Small intestine (tissue), 16 donors: Measurements from ENCODE around the gene SLC35F6. TPM values are rescaled to one million over a fixed set of nuclear protein-coding genes. Genes with fewer than 3 reads are reported as not detected.

Source experiments
- DNase-seq, 2 donors: peaks; one replicate each; pipeline versions ENCODE4 v3.0.0 to v3.0.0-alpha.2; 2013
- FAIRE-seq: peaks from 2 replicates; lab custom pipeline; 2012; peaks lifted over from hg19 to GRCh38; lab: Jason Lieb, UNC
- H3K27ac ChIP-seq, 3 donors: one replicate each; pipeline ENCODE4 v1.5.1; 2013; ENCODE audit warnings: low read length in 2 of 3, mild to moderate bottlenecking in 2 of 3, control low read depth in 1 of 3, inconsistent platforms in 1 of 3, low read depth in 1 of 3, moderate library complexity in 1 of 3
- H3K27me3 ChIP-seq, 3 donors: one replicate each; pipeline ENCODE4 v1.6.1; 2013; ENCODE audit warnings: low read length in 3 of 3, inconsistent platforms in 1 of 3; ENCODE audit not compliant: control insufficient read depth in 3 of 3, insufficient read depth in 3 of 3
- H3K36me3 ChIP-seq, 3 donors: one replicate each; pipeline ENCODE4 v1.6.1; 2013; ENCODE audit warnings: low read length in 3 of 3, inconsistent platforms in 1 of 3, low read depth in 1 of 3, mild to moderate bottlenecking in 1 of 3, moderate library complexity in 1 of 3; ENCODE audit not compliant: control insufficient read depth in 3 of 3, insufficient read depth in 2 of 3
- H3K4me1 ChIP-seq, 3 donors: one replicate each; pipeline ENCODE4 v1.6.1; 2013; ENCODE audit warnings: low read length in 2 of 3, inconsistent platforms in 1 of 3, low read depth in 1 of 3, mild to moderate bottlenecking in 1 of 3, moderate library complexity in 1 of 3; ENCODE audit not compliant: control insufficient read depth in 3 of 3, insufficient read depth in 2 of 3
- H3K4me3 ChIP-seq, 3 donors: one replicate each; pipeline ENCODE4 v1.5.1; 2013; ENCODE audit warnings: low read length in 3 of 3, control low read depth in 1 of 3, inconsistent platforms in 1 of 3, low read depth in 1 of 3, mild to moderate bottlenecking in 1 of 3, moderate library complexity in 1 of 3
- H3K9me3 ChIP-seq, 2 donors: one replicate each; pipeline ENCODE4 v1.6.1; 2013; ENCODE audit warnings: low read depth in 1 of 2, low read length in 1 of 2; ENCODE audit not compliant: control insufficient read depth in 2 of 2, insufficient read depth in 1 of 2
- WGBS, 3 donors: extraction: QIAGEN DNeasy Blood & Tissue Kit; methylation state at CpG; one replicate each; pipeline ENCODE4 v1.1.7; 2013; 5-methylcytosine and 5-hydroxymethylcytosine counted together
- long read RNA-seq, 10 donors: transcript quantifications; one replicate each; lab custom pipeline, GENCODE V29; 2026
- polyA plus RNA-seq, 4 donors: library from polyadenylated mRNA; stranded (reverse) in 3 of 4; unstranded in 1 of 4; fragments of 200-250 nt in 3 of 4; fragments of 120-200 nt in 1 of 4; gene quantifications; one replicate each; pipeline versions ENCODE4 v1.2.1 to v1.2.3, GENCODE V29; 2013
- donor health status: healthy with polysubstance abuse.
- donor health status: control.
- donor health status: control.
- donor health status: Bipolar disorder and iron deficiency.
- donor health status: healthy.

The SLC35F6 gene, protein sequence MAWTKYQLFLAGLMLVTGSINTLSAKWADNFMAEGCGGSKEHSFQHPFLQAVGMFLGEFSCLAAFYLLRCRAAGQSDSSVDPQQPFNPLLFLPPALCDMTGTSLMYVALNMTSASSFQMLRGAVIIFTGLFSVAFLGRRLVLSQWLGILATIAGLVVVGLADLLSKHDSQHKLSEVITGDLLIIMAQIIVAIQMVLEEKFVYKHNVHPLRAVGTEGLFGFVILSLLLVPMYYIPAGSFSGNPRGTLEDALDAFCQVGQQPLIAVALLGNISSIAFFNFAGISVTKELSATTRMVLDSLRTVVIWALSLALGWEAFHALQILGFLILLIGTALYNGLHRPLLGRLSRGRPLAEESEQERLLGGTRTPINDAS
- 10 to 100 TPM in 2 of 4 donors, 1 to 10 TPM in 2; 5.8 to 21.3 (median 12.1) TPM for polyA plus RNA-seq
- long read RNA-seq, donor 1 = 0 reads
- long read RNA-seq, donor 2, transcript SLC35F6-201 (6 exons, 3,898 nt) = major isoform, 5 of 5 reads
- long read RNA-seq, donor 2, partial matches to known transcripts = 0 of 5 reads
- long read RNA-seq, donor 2, other reads (novel, unspliced or antisense) = 0 of 5 reads
- long read RNA-seq, donor 3, partial matches to known transcripts = 5 of 8 reads
- long read RNA-seq, donor 3, other reads (novel, unspliced or antisense) = 0 of 8 reads
- long read RNA-seq, donor 4 = 0 reads
- long read RNA-seq, donor 5 = 0 reads
- long read RNA-seq, donor 6, transcript SLC35F6-201 (6 exons, 3,898 nt) = major isoform, 8 of 16 reads
- long read RNA-seq, donor 6, partial matches to known transcripts = 8 of 16 reads
- long read RNA-seq, donor 6, other reads (novel, unspliced or antisense) = 0 of 16 reads
- long read RNA-seq, donor 7 = 0 reads
- long read RNA-seq, donor 8 = 0 reads
- long read RNA-seq, donor 9, partial matches to known transcripts = 0 of 2 reads
- long read RNA-seq, donor 9, other reads (novel, unspliced or antisense) = 0 of 2 reads
- long read RNA-seq, donor 10, partial matches to known transcripts = 13 of 15 reads
- long read RNA-seq, donor 10, other reads (novel, unspliced or antisense) = 0 of 15 reads

DNA sequence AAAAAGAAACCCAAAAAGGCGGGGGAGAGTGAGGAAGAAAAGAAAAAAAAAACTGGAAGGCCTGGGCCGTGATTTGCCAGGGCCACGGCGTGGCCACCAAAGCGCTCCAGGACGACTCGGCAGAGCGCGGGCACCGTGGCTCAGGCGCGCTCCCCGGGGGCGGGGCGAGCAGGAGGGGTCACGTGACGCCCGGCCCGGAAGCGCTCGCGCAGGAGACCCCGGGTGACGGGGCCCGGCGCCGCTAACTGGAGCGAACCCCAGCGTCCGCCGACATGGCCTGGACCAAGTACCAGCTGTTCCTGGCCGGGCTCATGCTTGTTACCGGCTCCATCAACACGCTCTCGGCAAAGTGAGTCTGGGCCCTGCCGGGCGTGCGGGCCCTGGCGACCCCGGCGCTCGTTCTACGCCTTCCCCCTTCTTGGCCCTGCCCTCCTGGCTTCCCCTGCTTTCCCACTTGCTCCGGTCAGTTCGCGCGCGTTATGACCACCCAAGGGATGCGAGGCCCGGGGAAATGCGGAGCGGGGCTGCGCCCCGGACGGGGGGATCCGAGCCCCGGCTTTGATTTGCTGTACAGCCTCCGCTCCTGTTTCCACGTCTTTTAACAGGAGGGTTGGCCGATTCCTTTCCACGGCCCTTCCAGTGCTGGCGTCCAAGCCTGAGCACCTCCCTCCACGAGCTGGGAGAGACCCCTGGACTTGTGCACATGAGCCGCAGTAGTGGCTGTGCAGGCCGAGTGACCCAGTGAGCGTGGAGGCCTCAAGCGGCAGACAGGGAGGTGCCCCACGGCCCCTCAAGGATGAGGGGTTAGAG, at the start of gene SLC35F6:
Gene SLC35F6 (plus strand): TSS at position 207 of the 810 bp plus-strand sequence. CDS start 66 bp downstream, at position 273.
- WGBS, 3 donors = 0 to 1% (median 1%) methylated on average over 52 to 68 of the region's 68 CpGs
- Histone ChIP-seq H3K4me1 (peaks cover 0 to 8% (median 3%) of the 10 kb centered on the region in 3 donors), H3K4me3 (peak within 1 kb of the TSS; percentile 68 to 96 (median 70)), H3K9me3 (no peaks in the 10 kb centered on the region), H3K36me3 (peaks cover 0 to 14% (median 0%) of the 10 kb centered on the region in 3 donors), H3K27ac (peak within 1 kb of the TSS; percentile 62 to 86 (median 71)), H3K27me3 (peaks cover 0 to 5% (median 0%) of the 10 kb centered on the region in 3 donors)
- no peak for FAIRE-seq
- peak; percentile 83 to 92 for DNase-seq

DNA sequence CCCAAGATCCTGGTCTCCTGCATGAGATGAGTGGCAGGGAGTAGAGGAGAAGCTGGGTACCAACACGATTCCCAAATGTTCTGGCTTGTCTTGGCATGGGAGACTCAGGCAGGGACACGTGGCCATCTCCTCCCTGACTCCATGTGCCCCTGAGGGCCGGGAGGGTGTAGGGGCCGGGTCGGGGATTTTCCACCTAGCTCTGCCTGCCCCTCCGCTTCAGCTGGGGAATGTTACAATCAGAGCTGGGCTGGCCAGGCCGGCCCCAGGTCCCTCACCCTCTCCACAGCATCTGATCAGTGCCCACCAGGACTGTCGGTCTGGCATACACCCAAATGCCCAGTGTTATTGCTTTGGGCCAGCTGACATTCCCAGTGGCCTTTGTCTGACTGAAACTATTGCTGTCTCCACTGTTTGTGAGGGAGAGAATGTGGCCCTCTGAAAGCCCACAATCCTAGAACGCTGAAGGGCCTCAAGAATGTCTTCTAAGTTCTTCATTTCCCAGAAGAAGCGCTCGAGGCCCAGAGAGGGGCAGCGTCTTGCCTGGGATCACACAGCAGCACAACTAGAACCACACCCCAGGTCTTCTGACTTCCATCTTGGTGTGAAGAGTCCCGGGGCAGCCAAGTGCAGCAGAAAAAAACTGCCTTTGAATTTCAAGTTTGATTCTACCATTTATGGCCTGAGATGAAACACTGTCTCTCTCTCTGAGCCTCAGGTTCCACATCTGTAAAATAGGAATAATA, 48.4 kb upstream of the SLC35F6 start:
- no peak for FAIRE-seq
- H3K27ac ChIP-seq = no peak overlapping the region
- no peaks in the 10 kb centered on the region for H3K36me3 ChIP-seq

DNA sequence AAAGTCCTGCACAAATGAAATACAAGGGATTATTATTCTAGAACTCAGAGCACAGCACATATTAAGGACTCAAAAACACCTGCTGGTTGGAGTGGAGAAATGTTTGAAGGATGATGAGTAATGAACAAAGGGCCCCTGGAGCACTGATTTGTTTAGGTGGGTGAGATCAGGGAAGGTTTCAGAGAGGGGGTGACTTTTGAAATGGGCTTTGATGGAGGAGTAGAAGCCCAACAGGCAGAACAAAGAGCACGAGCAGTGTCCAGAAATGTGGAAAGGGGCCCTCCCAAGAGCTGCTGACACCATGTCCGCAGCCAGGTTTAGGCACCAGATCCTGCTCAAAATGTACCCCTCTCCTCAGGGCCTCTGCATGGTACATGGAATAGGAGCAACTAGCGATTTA, 47.7 kb upstream of the SLC35F6 start:
- Histone ChIP-seq H3K27ac (no peak overlapping the region), H3K36me3 (no peaks in the 10 kb centered on the region), H3K9me3 (peaks cover 0 to 9% of the 10 kb centered on the region in 2 donors), H3K4me3 (no peak overlapping the region), H3K27me3 (no peaks in the 10 kb centered on the region), H3K4me1 (peaks cover 3 to 10% (median 5%) of the 10 kb centered on the region in 3 donors)
- DNase-seq (no peak), FAIRE-seq (no peak)
- 90 to 94% (median 92%) methylated on average over 3 of the region's 3 CpGs for WGBS, 3 donors

More for the DNA sequence above, 48.4 kb upstream of the SLC35F6 start:
- WGBS, 3 donors = 77 to 88% (median 85%) methylated on average over 13 of the region's 13 CpGs
- no peak overlapping the region for H3K4me3 ChIP-seq
- no peaks in the 10 kb centered on the region for H3K27me3 ChIP-seq
- no peak for DNase-seq
- H3K9me3 ChIP-seq = peaks cover 0 to 9% of the 10 kb centered on the region in 2 donors
- H3K4me1 ChIP-seq = peaks cover 0 to 4% (median 4%) of the 10 kb centered on the region in 3 donors

DNA sequence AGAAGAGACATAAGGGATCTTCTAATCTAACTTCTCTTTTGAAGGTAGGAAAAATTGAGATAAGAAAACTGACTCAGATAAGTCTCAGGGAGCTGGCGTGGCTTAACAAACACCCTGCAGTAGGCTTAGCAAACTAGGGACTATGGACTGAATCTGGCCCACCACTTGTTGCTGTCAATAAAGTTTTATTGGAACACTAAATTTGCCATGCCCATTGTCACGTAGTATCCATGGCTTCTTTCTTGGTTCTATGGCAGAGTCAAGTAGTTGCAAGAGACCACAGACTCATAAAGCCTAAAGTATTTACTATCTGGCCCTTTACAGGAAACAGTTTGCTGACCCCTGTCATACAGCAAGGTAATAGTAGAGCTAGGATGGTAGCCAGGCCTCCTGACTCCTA, 47.3 kb upstream of the SLC35F6 start:
- no peak overlapping the region for H3K27ac ChIP-seq

DNA sequence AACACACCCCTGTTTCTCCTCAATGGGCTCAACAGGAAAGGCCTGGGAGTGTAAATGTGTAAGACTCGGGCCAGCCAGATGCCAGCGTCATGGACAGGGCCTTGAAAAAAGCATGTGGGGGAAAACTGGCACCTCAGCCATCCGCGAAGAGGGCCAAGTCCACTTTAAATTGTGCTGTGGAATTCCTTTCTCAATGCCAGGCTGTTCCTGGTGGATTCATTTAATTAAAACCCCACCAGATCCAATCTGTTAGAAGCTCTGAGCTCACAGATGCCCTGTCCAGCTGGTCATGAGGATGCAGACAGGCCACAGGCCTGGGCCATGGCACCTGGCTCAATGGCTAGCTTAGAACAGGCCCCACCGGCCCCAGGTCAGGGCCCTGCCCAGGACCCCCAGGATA, 46.7 kb upstream of the SLC35F6 start:
- 38 to 71% (median 50%) methylated on average over 5 of the region's 5 CpGs for WGBS, 3 donors
- Histone ChIP-seq H3K4me3 (no peak overlapping the region), H3K27ac (no peak overlapping the region), H3K9me3 (peaks cover 0 to 9% of the 10 kb centered on the region in 2 donors), H3K4me1 (peaks cover 3 to 17% (median 5%) of the 10 kb centered on the region in 3 donors), H3K27me3 (no peaks in the 10 kb centered on the region), H3K36me3 (no peaks in the 10 kb centered on the region)
- DNase-seq = no peak
- FAIRE-seq = no peak

More for the DNA sequence above, 47.3 kb upstream of the SLC35F6 start:
- Histone ChIP-seq H3K4me1 (peaks cover 3 to 15% (median 5%) of the 10 kb centered on the region in 3 donors), H3K27me3 (no peaks in the 10 kb centered on the region), H3K4me3 (no peak overlapping the region), H3K9me3 (peaks cover 0 to 9% of the 10 kb centered on the region in 2 donors), H3K36me3 (no peaks in the 10 kb centered on the region)
- WGBS, 3 donors = 57 to 77% (median 72%) methylated on average over 2 of the region's 2 CpGs
- FAIRE-seq (no peak), DNase-seq (no peak)

DNA sequence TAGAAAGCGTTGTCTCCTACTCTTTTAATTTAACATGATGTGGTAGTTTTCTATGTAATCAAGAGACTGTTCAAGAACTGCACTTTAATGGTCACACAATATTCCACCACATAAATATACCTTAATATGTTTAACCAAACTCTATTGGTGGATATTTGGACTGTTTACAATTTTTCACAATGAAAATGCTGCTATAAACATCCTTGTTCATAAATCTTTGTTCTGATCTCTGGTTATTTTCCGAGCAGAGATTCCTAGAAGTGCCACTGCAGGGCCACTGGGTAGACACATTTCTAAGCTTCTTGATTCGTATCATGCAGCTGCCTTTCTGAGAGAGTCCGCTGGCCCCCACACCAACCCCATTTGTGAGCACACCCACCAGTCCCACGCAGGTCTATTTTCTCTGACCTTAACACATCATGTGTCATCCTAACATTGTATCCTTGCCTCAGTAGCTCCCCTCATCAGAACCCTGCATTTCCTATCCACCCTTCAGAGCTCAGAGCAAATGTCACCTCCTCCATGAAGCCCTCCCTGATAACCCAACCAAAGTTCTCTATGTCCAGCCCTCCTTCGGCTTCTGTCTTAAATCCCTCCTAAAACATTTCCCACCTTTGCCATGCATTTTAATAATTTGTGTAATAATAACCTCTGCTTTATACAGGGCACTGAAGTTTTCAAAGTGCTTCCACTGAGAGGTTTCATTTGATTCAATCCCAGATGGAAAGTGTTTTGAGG, 45.0 kb upstream of the SLC35F6 start:
- Histone ChIP-seq H3K27ac (no peak overlapping the region), H3K36me3 (no peaks in the 10 kb centered on the region), H3K4me1 (peaks cover 8 to 23% (median 11%) of the 10 kb centered on the region in 3 donors), H3K9me3 (peaks cover 0 to 9% of the 10 kb centered on the region in 2 donors), H3K4me3 (no peak overlapping the region), H3K27me3 (no peaks in the 10 kb centered on the region)
- FAIRE-seq = no peak
- WGBS, 3 donors = 72 to 92% (median 78%) methylated on average over 6 of the region's 6 CpGs
- no peak for DNase-seq
